ENCODE results near the gene CD300LB.
A peak's percentile ranks its signal among the peaks of the same experiment; 100 is the strongest.

CD300LB gene

GRCh38 chr17:74475189-74475588, 56.1 kb downstream of the CD300LB start:
- ChIA-PET CTCF (interaction anchor here (0.7 to 1.2 kb wide), 4 partner anchors 8 to 105 kb away, joined by 3 to 4 read pairs (median 4); no protein-coding TSS in a partner anchor), POLR2A (no interaction called here)
- peaks cover 0 to 20% (median 11%) of the 10 kb centered on the region in 5 experiments for H3K9me3 ChIP-seq (ENCODE audit: control extremely low read depth in 1 of 5, control insufficient read depth in 4 of 5, insufficient read depth in 2 of 5, low read depth in 1 of 5, low read length in 4 of 5)
- H3K4me3 ChIP-seq (ENCODE audit: control insufficient read depth in 1 of 7, extremely low read depth in 1 of 7, insufficient read depth in 4 of 7, low read depth in 2 of 7, low read length in 6 of 7), result peak overlapping the region in 1 of 7 experiments; percentile 9
- 100% methylated on average over 2 of the region's 4 CpGs for WGBS (ENCODE audit: insufficient coverage)
- peaks cover 18 to 65% (median 50%) of the 10 kb centered on the region in 4 experiments for H3K36me3 ChIP-seq (ENCODE audit: control insufficient read depth in 4 of 4, insufficient read depth in 4 of 4, low read length in 3 of 4)
- peaks cover 2 to 30% (median 27%) of the 10 kb centered on the region in 4 experiments for H3K4me1 ChIP-seq (ENCODE audit: control extremely low read depth in 1 of 4, control insufficient read depth in 4 of 4, insufficient read depth in 4 of 4, low read length in 3 of 4)
- no peak overlapping the region for H3K27ac ChIP-seq (ENCODE audit: insufficient read depth in 1 of 2, low read depth in 1 of 2, low read length in 2 of 2, poor library complexity in 1 of 2, severe bottlenecking in 2 of 2)
- DNase-seq, result no peak
- H3K27me3 ChIP-seq (replicated peaks in 2 of 5; ENCODE audit: control insufficient read depth in 4 of 5, insufficient read depth in 5 of 5, low read length in 4 of 5), result no peaks in the 10 kb centered on the region

GRCh38 chr17:74474043-74474792, 57.1 kb downstream of the CD300LB start:
- Histone ChIP-seq H3K9me3 (ENCODE audit: control extremely low read depth in 1 of 5, control insufficient read depth in 4 of 5, insufficient read depth in 2 of 5, low read depth in 1 of 5, low read length in 4 of 5) (peaks cover 0 to 20% (median 11%) of the 10 kb centered on the region in 5 experiments), H3K4me1 (ENCODE audit: control extremely low read depth in 1 of 4, control insufficient read depth in 4 of 4, insufficient read depth in 4 of 4, low read length in 3 of 4) (peaks cover 2 to 32% (median 23%) of the 10 kb centered on the region in 4 experiments), H3K27me3 (replicated peaks in 2 of 5; ENCODE audit: control insufficient read depth in 4 of 5, insufficient read depth in 5 of 5, low read length in 4 of 5) (no peaks in the 10 kb centered on the region), H3K36me3 (ENCODE audit: control insufficient read depth in 4 of 4, insufficient read depth in 4 of 4, low read length in 3 of 4) (peaks cover 18 to 64% (median 43%) of the 10 kb centered on the region in 4 experiments), H3K27ac (ENCODE audit: insufficient read depth in 1 of 2, low read depth in 1 of 2, low read length in 2 of 2, poor library complexity in 1 of 2, severe bottlenecking in 2 of 2) (no peak overlapping the region), H3K4me3 (ENCODE audit: control insufficient read depth in 1 of 7, extremely low read depth in 1 of 7, insufficient read depth in 4 of 7, low read depth in 2 of 7, low read length in 6 of 7) (no peak overlapping the region)
- ChIA-PET POLR2A (no interaction called here), CTCF (interaction anchor here (1.2 to 3.2 kb wide), 2 partner anchors 9 to 13 kb away, joined by 4 to 13 read pairs; no protein-coding TSS in a partner anchor)
- 92% methylated on average over 8 of the region's 9 CpGs for WGBS (ENCODE audit: insufficient coverage)
- DNase-seq, result no peak

DNA sequence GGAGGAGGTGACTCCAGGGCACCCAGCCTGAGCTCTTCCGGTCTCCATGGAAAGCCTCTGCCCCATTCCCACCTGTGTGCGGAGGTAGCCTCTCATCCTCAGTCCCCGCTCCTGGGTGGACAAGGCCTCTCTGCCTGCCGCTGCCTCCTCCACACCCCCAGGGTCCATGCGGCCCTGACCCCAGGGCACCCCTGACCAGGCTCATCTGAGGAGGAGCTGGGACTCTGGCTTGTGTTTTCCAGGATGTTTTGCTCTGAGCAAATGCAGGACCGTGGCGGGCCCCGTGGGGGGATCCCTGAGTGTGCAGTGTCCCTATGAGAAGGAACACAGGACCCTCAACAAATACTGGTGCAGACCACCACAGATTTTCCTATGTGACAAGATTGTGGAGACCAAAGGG, 58.0 kb downstream of the CD300LB start:
- Histone ChIP-seq H3K27ac (ENCODE audit: insufficient read depth in 1 of 2, low read depth in 1 of 2, low read length in 2 of 2, poor library complexity in 1 of 2, severe bottlenecking in 2 of 2) (no peak overlapping the region), H3K9me3 (ENCODE audit: control extremely low read depth in 1 of 5, control insufficient read depth in 4 of 5, insufficient read depth in 2 of 5, low read depth in 1 of 5, low read length in 4 of 5) (peaks cover 0 to 20% (median 11%) of the 10 kb centered on the region in 5 experiments), H3K4me3 (ENCODE audit: control insufficient read depth in 1 of 7, extremely low read depth in 1 of 7, insufficient read depth in 4 of 7, low read depth in 2 of 7, low read length in 6 of 7) (no peak overlapping the region), H3K36me3 (ENCODE audit: control insufficient read depth in 4 of 4, insufficient read depth in 4 of 4, low read length in 3 of 4) (peaks cover 18 to 63% (median 43%) of the 10 kb centered on the region in 4 experiments), H3K4me1 (ENCODE audit: control extremely low read depth in 1 of 4, control insufficient read depth in 4 of 4, insufficient read depth in 4 of 4, low read length in 3 of 4) (peaks cover 1 to 27% (median 19%) of the 10 kb centered on the region in 4 experiments), H3K27me3 (replicated peaks in 2 of 5; ENCODE audit: control insufficient read depth in 4 of 5, insufficient read depth in 5 of 5, low read length in 4 of 5) (no peaks in the 10 kb centered on the region)
- POLR2A ChIA-PET, result interaction anchor here (0.6 kb wide), 1 partner anchor 43 kb away, joined by 3 read pairs; no protein-coding TSS in a partner anchor
- DNase-seq, result no peak
- 93% methylated on average over 3 of the region's 8 CpGs for WGBS (ENCODE audit: insufficient coverage)
- CTCF ChIA-PET, result interaction anchor here (0.8 to 3.2 kb wide), 2 partner anchors 10 to 14 kb away, joined by 3 to 13 read pairs; no protein-coding TSS in a partner anchor

- H3K36me3 ChIP-seq (ENCODE audit: control insufficient read depth in 4 of 4, insufficient read depth in 4 of 4, low read length in 3 of 4), result peaks cover 18 to 59% (median 43%) of the 10 kb centered on the region in 4 experiments
Observed at GRCh38 chr17:74472890-74473289, 58.4 kb downstream of the CD300LB start.

DNA sequence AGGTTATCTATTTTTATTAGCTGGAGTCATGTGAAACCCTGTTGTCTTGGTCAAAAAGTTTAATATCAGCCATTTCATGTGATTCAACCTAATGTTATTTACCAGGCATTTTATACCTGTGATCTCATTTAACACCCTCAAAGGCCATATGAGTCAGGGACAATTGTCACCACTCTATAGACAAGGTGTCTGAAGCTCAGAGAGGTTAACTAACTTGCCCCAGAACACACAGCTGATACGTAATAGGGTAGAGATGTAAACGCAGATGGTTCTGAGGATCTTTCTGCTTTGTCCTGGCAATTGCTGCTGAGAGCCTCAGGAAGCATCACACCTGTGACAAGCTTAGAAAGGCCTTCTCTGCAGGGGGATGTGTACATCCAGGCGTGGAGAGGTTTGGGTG, 59.9 kb downstream of the CD300LB start:
- ChIA-PET POLR2A (no interaction called here), CTCF (interaction anchor here (0.6 to 3.2 kb wide), 8 partner anchors 8 to 80 kb away, joined by 3 to 13 read pairs (median 4); no protein-coding TSS in a partner anchor)
- DNase-seq, result no peak
- WGBS (ENCODE audit: insufficient coverage), result 97% methylated on average over 3 of the region's 3 CpGs
- H3K9me3 ChIP-seq (ENCODE audit: control extremely low read depth in 1 of 5, control insufficient read depth in 4 of 5, insufficient read depth in 2 of 5, low read depth in 1 of 5, low read length in 4 of 5), result peaks cover 0 to 20% (median 11%) of the 10 kb centered on the region in 5 experiments
- no peak overlapping the region for H3K4me3 ChIP-seq (ENCODE audit: control insufficient read depth in 1 of 7, extremely low read depth in 1 of 7, insufficient read depth in 4 of 7, low read depth in 2 of 7, low read length in 6 of 7)
- H3K4me1 ChIP-seq (ENCODE audit: control extremely low read depth in 1 of 4, control insufficient read depth in 4 of 4, insufficient read depth in 4 of 4, low read length in 3 of 4), result peaks cover 0 to 32% (median 23%) of the 10 kb centered on the region in 4 experiments
- H3K27ac ChIP-seq (ENCODE audit: insufficient read depth in 1 of 2, low read depth in 1 of 2, low read length in 2 of 2, poor library complexity in 1 of 2, severe bottlenecking in 2 of 2), result no peak overlapping the region
- no peaks in the 10 kb centered on the region for H3K27me3 ChIP-seq (replicated peaks in 2 of 5; ENCODE audit: control insufficient read depth in 4 of 5, insufficient read depth in 5 of 5, low read length in 4 of 5)
- H3K36me3 ChIP-seq (ENCODE audit: control insufficient read depth in 4 of 4, insufficient read depth in 4 of 4, low read length in 3 of 4), result peaks cover 18 to 49% (median 34%) of the 10 kb centered on the region in 4 experiments

More at GRCh38 chr17:74472890-74473289, 58.4 kb downstream of the CD300LB start:
- Histone ChIP-seq H3K27me3 (replicated peaks in 2 of 5; ENCODE audit: control insufficient read depth in 4 of 5, insufficient read depth in 5 of 5, low read length in 4 of 5) (no peaks in the 10 kb centered on the region), H3K27ac (ENCODE audit: insufficient read depth in 1 of 2, low read depth in 1 of 2, low read length in 2 of 2, poor library complexity in 1 of 2, severe bottlenecking in 2 of 2) (no peak overlapping the region), H3K4me3 (ENCODE audit: control insufficient read depth in 1 of 7, extremely low read depth in 1 of 7, insufficient read depth in 4 of 7, low read depth in 2 of 7, low read length in 6 of 7) (no peak overlapping the region), H3K9me3 (ENCODE audit: control extremely low read depth in 1 of 5, control insufficient read depth in 4 of 5, insufficient read depth in 2 of 5, low read depth in 1 of 5, low read length in 4 of 5) (peaks cover 0 to 20% (median 11%) of the 10 kb centered on the region in 5 experiments), H3K4me1 (ENCODE audit: control extremely low read depth in 1 of 4, control insufficient read depth in 4 of 4, insufficient read depth in 4 of 4, low read length in 3 of 4) (peaks cover 0 to 25% (median 17%) of the 10 kb centered on the region in 4 experiments)
- WGBS (ENCODE audit: insufficient coverage), result 80% methylated on average over 1 of the region's 4 CpGs
- ChIA-PET CTCF (interaction anchor here (0.8 to 3.2 kb wide), 2 partner anchors 11 to 14 kb away, joined by 3 to 13 read pairs; no protein-coding TSS in a partner anchor), POLR2A (interaction anchor here (0.6 kb wide), 1 partner anchor 44 kb away, joined by 3 read pairs; no protein-coding TSS in a partner anchor)
- no peak for DNase-seq
